IMR-90 (cell line): Measurements from ENCODE around the gene PCDHGB6. TPM values are rescaled to one million over a fixed set of nuclear protein-coding genes. Genes with fewer than 3 reads are reported as not detected.

Experiments used
- ATAC-seq: fragments of 200-7000 bp; cut with Tn5 transposase; 2 replicates; pipeline ENCODE4 v1.9.1; 2020; ENCODE audit warnings: low read depth, mild to moderate bottlenecking, moderate library complexity
- BruUV-seq: library from RNA; stranded (reverse); fragments of 400-500 nt; replicated peaks from 2 replicates; lab custom pipeline; 2021; lab: Mats Ljungman, UMichigan
- CTCF ChIA-PET: fragments of 300-600 bp; formaldehyde crosslinking; extraction: SDS; loops from one replicate; lab custom pipeline; 2021; ENCODE audit warnings: antibody characterized with exemption; lab: Yijun Ruan, JAX
- POLR2A ChIA-PET: fragments of 300-600 bp; sonication (Branson Sonifier 250); formaldehyde crosslinking; loops from one replicate; lab custom pipeline; 2022; ENCODE audit warnings: antibody characterized with exemption; ENCODE audit not compliant: unreplicated experiment; lab: Charles Lee
- DNase-seq: peaks from one replicate; pipeline ENCODE4 v3.0.0; 2013
- H2AFZ ChIP-seq: replicated peaks from 2 replicates; pipeline ENCODE3; 2013; ENCODE audit warnings: low read length, mild to moderate bottlenecking; ENCODE audit not compliant: poor library complexity
- H2AK5ac ChIP-seq: 2 replicates; pipeline ENCODE4 v1.6.1; 2013; ENCODE audit warnings: low read depth, low read length, inconsistent platforms
- H2AK9ac ChIP-seq: replicated peaks from 2 replicates; pipeline ENCODE3; 2013; ENCODE audit warnings: mild to moderate bottlenecking, low read depth, low read length, moderate library complexity; ENCODE audit not compliant: poor library complexity
- H2BK120ac ChIP-seq: 2 replicates; pipeline ENCODE4 v1.6.1; 2013; ENCODE audit warnings: low read depth, low read length, inconsistent platforms
- H2BK15ac ChIP-seq: 3 replicates; pipeline ENCODE4 v1.6.1; 2013; ENCODE audit warnings: low read depth, low read length, inconsistent platforms
- H2BK20ac ChIP-seq: 2 replicates; pipeline ENCODE4 v1.6.1; 2013; ENCODE audit warnings: low read depth, mild to moderate bottlenecking, inconsistent platforms, low read length, moderate library complexity
- H2BK5ac ChIP-seq: 2 replicates; pipeline ENCODE4 v1.6.1; 2013; ENCODE audit warnings: mild to moderate bottlenecking, low read depth, low read length, inconsistent platforms; ENCODE audit not compliant: poor library complexity, severe bottlenecking
- H3K14ac ChIP-seq: replicated peaks from 2 replicates; pipeline ENCODE4 v1.6.1; 2013; ENCODE audit warnings: low read depth, low read length, inconsistent platforms
- H3K18ac ChIP-seq: 2 replicates; pipeline ENCODE4 v1.6.1; 2013; ENCODE audit warnings: low read depth, low read length, control low read depth
- H3K23ac ChIP-seq: 2 replicates; pipeline ENCODE4 v1.6.1; 2013; ENCODE audit warnings: low read depth, low read length, inconsistent platforms
- H3K27ac ChIP-seq: 2 replicates; pipeline ENCODE4 v1.5.1; 2013; ENCODE audit warnings: mild to moderate bottlenecking, control low read depth, low read length; ENCODE audit not compliant: insufficient read depth
- H3K27me3 ChIP-seq: 2 replicates; pipeline ENCODE4 v1.6.1; 2013; ENCODE audit warnings: low read length; ENCODE audit not compliant: control insufficient read depth, insufficient read depth
- H3K36me3 ChIP-seq: 2 replicates; pipeline ENCODE4 v1.6.1; 2013; ENCODE audit warnings: low read length, mixed read lengths; ENCODE audit not compliant: control insufficient read depth, insufficient read depth
- H3K4ac ChIP-seq: 2 replicates; pipeline ENCODE4 v1.6.1; 2013; ENCODE audit warnings: low read depth, low read length, inconsistent platforms
- H3K4me1 ChIP-seq: 2 replicates; pipeline ENCODE4 v1.6.1; 2013; ENCODE audit warnings: low read length, mixed read lengths; ENCODE audit not compliant: control insufficient read depth, insufficient read depth
- H3K4me2 ChIP-seq: 2 replicates; pipeline ENCODE4 v1.6.1; 2013; ENCODE audit warnings: low read depth, mild to moderate bottlenecking, control low read depth, low read length, moderate library complexity
- H3K4me3 ChIP-seq: 2 replicates; pipeline ENCODE4 v1.5.1; 2013; ENCODE audit warnings: low read depth, mild to moderate bottlenecking, control low read depth, low read length, moderate library complexity; ENCODE audit not compliant: insufficient read depth
- H3K56ac ChIP-seq: 2 replicates; pipeline ENCODE4 v1.6.1; 2013; ENCODE audit warnings: low read length, inconsistent platforms; ENCODE audit not compliant: insufficient read depth; ENCODE audit errors: extremely low read depth
- H3K79me1 ChIP-seq, 2 experiments: 2 replicates each; pipeline ENCODE4 v1.6.1; 2013; ENCODE audit warnings: low read length in 2 of 2, inconsistent platforms in 1 of 2, low read depth in 1 of 2
- H3K9ac ChIP-seq: 2 replicates; pipeline ENCODE4 v1.6.1; 2013; ENCODE audit warnings: low read depth, low read length, control low read depth
- H3K9me1 ChIP-seq: 2 replicates; pipeline ENCODE4 v1.6.1; 2013; ENCODE audit warnings: low read length, inconsistent platforms; ENCODE audit not compliant: insufficient read depth
- H3K9me3 ChIP-seq: 2 replicates; pipeline ENCODE4 v1.6.1; 2013; ENCODE audit warnings: low read length; ENCODE audit not compliant: control insufficient read depth, insufficient read depth
- H4K20me1 ChIP-seq: 2 replicates; pipeline ENCODE4 v1.6.1; 2013; ENCODE audit warnings: low read length, inconsistent platforms; ENCODE audit not compliant: insufficient read depth
- H4K5ac ChIP-seq: 2 replicates; pipeline ENCODE4 v1.6.1; 2013; ENCODE audit warnings: mild to moderate bottlenecking, low read depth, low read length, control low read depth
- H4K8ac ChIP-seq, 2 experiments: 2 replicates each; pipeline ENCODE4 v1.6.1; 2013; ENCODE audit warnings: low read depth in 2 of 2, low read length in 2 of 2, control low read depth in 1 of 2, inconsistent platforms in 1 of 2
- H4K91ac ChIP-seq: 2 replicates; pipeline ENCODE4 v1.6.1; 2013; ENCODE audit warnings: low read depth, low read length, inconsistent platforms; ENCODE audit not compliant: insufficient read depth
- CTCF ChIP-seq: conservative IDR thresholded peaks from 2 replicates; pipeline ENCODE4 v1.5.1; 2012; ENCODE audit warnings: mild to moderate bottlenecking, low read depth, low read length, improper control_type of control experiment
- MXI1 ChIP-seq: IDR thresholded peaks from 2 replicates; pipeline ENCODE4 v1.6.1; 2012; ENCODE audit warnings: low read depth, mild to moderate bottlenecking, low read length, moderate library complexity, borderline replicate concordance
- POLR2A ChIP-seq: IDR thresholded peaks from 2 replicates; pipeline ENCODE4 v1.6.1; 2012; ENCODE audit warnings: mild to moderate bottlenecking, low read depth, low read length
- RAD21 ChIP-seq: IDR thresholded peaks from 2 replicates; pipeline ENCODE4 v1.6.1; 2012; ENCODE audit warnings: low read length, improper control_type of control experiment
- WGBS, 2 experiments: methylation state at CpG; one replicate each; pipeline versions ENCODE4 v1.1.5 to v1.1.7; 2013; ENCODE audit warnings: missing lambda C conversion rate in 2 of 2; ENCODE audit not compliant: insufficient read length in 1 of 2; ENCODE audit errors: extremely low coverage in 2 of 2; 5-methylcytosine and 5-hydroxymethylcytosine counted together
- dilution Hi-C: fragments of 300-500 bp; cut with HindIII; formaldehyde crosslinking; loops from one replicate; pipeline ENCODE4 v1.14.3; 2018; ENCODE audit warnings: low sequenced_read_pairs; ENCODE audit not compliant: unreplicated experiment
- in situ Hi-C: fragments of 300-500 bp; cut with MboI; formaldehyde crosslinking; loops from 3 replicates; pipeline ENCODE4 v1.14.3; 2019; ENCODE audit warnings: low sequenced_read_pairs, inconsistent platforms, mixed read lengths
- intact Hi-C: fragments of 100-400 bp; cut with micrococcal nuclease; formaldehyde crosslinking; loops from 2 replicates; pipeline ENCODE4 v1.10.0; 2022
- polyA plus RNA-seq, 3 experiments: library from polyadenylated mRNA; depleted of rRNA; stranded (reverse); fragments of >200 nt; gene quantifications; 2 replicates each; pipeline ENCODE4 v1.2.3, GENCODE V29; 2012; ENCODE audit warnings: low replicate concordance in 1 of 3
- total RNA-seq: library from RNA; depleted of rRNA; stranded (reverse); fragments of >200 nt; gene quantifications from 2 replicates; pipeline ENCODE4 v1.2.3, GENCODE V29; 2012

Gene PCDHGB6
- total and polyA plus RNA-seq, 2 of the 4 experiments (the other 2 are of a cell fraction): 1.4 to 2.2 TPM

- no peak for TF ChIP-seq MXI1
Observed at GRCh38 chr5:141389153-141390042, 18.4 kb upstream of the PCDHGB6 start (continued).

GRCh38 chr5:141392429-141393198 is 15.2 kb upstream of the PCDHGB6 start, which contains the start of gene PCDHGA8:
PCDHGA8 (plus strand) TSS chr5:141392633; CDS start chr5:141392814, 181 bp downstream.
- no peaks in the 10 kb centered on the region for H3K9me1 ChIP-seq
- ChIA-PET POLR2A (no interaction called here), CTCF (no interaction called here)
- H2BK15ac ChIP-seq: no peak within 1 kb of the TSS
- peak within 1 kb of the TSS; percentile 67 for H2AFZ ChIP-seq
- H2BK5ac ChIP-seq: no peak within 1 kb of the TSS
- H3K36me3 ChIP-seq: peaks cover 24% of the 10 kb centered on the region
- H3K56ac ChIP-seq: no peak within 1 kb of the TSS
- dilution Hi-C loops (no loop called here), intact Hi-C loops (no loop called here), in situ Hi-C loops (no loop called here)
- H2BK20ac ChIP-seq: no peak within 1 kb of the TSS
- WGBS, 2 experiments: 33% methylated on average over 9 of the region's 38 CpGs; no CpG with 5 or more reads in 1 of the 2 experiments
- no peak within 1 kb of the TSS for H3K9ac ChIP-seq
- BruUV-seq: no TSS peak
- no peak within 1 kb of the TSS for H4K91ac ChIP-seq
- H3K4me3 ChIP-seq: no peak within 1 kb of the TSS; the same call in 1 of the 2 replicates
- H2BK120ac ChIP-seq: no peak within 1 kb of the TSS
- no peaks in the 10 kb centered on the region for H4K20me1 ChIP-seq
- no peak within 1 kb of the TSS for H3K23ac ChIP-seq
- H3K27me3 ChIP-seq: no peaks in the 10 kb centered on the region
- peaks cover 1% of the 10 kb centered on the region; the same call in 1 of the 2 replicates for H3K4me1 ChIP-seq
- no peak within 1 kb of the TSS for H4K8ac ChIP-seq
- H3K14ac ChIP-seq: no peak within 1 kb of the TSS
- H3K4ac ChIP-seq: no peak within 1 kb of the TSS
- H3K4me2 ChIP-seq: no peak within 1 kb of the TSS; the same call in 1 of the 2 replicates
- no peak for ATAC-seq
- peaks cover 51% of the 10 kb centered on the region for H3K9me3 ChIP-seq
- H2AK9ac ChIP-seq: peak within 1 kb of the TSS; percentile 28
- no peak within 1 kb of the TSS for H3K18ac ChIP-seq
- H4K5ac ChIP-seq: no peak within 1 kb of the TSS
- H3K27ac ChIP-seq: no peak within 1 kb of the TSS
- TF ChIP-seq POLR2A: no peak
- TF ChIP-seq CTCF: peak; percentile 40
- TF ChIP-seq RAD21: peak; percentile 30; the same call in 1 of the 2 replicates
- peaks cover 7% of the 10 kb centered on the region in 2 experiments; a peak in 3 of 4 replicates for H3K79me1 ChIP-seq
- DNase-seq: peak; percentile 49
- H2AK5ac ChIP-seq: no peak within 1 kb of the TSS
